ENCODE data around the gene CBLC.

CBLC gene

GRCh38 chr19:44818466-44819031, 40.9 kb downstream of the CBLC start:
- TF ChIP-seq EZH2 (optimal IDR thresholded peaks at IDR 0.05; ENCODE audit: low read depth, low read length) = no peak
- TF ChIP-seq EZH2phosphoT487 (IDR thresholded peaks at IDR 0.05; ENCODE audit: low read length) = no peak
- no peak for TF ChIP-seq CTCF (IDR thresholded peaks at IDR 0.05; ENCODE audit: low read length)
- DNase-seq = no peak
- no peaks in the 10 kb centered on the region for H3F3A ChIP-seq (ENCODE audit: insufficient read depth, low read length)
- no peak overlapping the region for H3K4me3 ChIP-seq (ENCODE audit: low read length)
- H3K27me3 ChIP-seq (replicated peaks; ENCODE audit: insufficient read depth, low read length) = peaks cover 80% of the 10 kb centered on the region
- H3K4me2 ChIP-seq (ENCODE audit: low read depth, low read length) = no peak overlapping the region
- H3K27ac ChIP-seq (ENCODE audit: low read length) = no peak overlapping the region
- H3K79me2 ChIP-seq (ENCODE audit: low read length) = no peaks in the 10 kb centered on the region
- no peak overlapping the region for H3K9ac ChIP-seq (ENCODE audit: low read length)
- H3K9me3 ChIP-seq (replicated peaks; ENCODE audit: insufficient read depth, low read length) = no peaks in the 10 kb centered on the region
- H3K36me3 ChIP-seq (replicated peaks; ENCODE audit: insufficient read depth, low read length) = no peaks in the 10 kb centered on the region
- H4K20me1 ChIP-seq (ENCODE audit: insufficient read depth, low read length) = no peaks in the 10 kb centered on the region
- H3K4me1 ChIP-seq (ENCODE audit: low read length) = no peaks in the 10 kb centered on the region
- H3K9me2 ChIP-seq (replicated peaks; ENCODE audit: insufficient read depth, low read length) = no peaks in the 10 kb centered on the region
- no peak overlapping the region for H2AFZ ChIP-seq (ENCODE audit: low read length)

- Histone ChIP-seq H4K20me1 (ENCODE audit: insufficient read depth, low read length) (no peaks in the 10 kb centered on the region), H3F3A (ENCODE audit: insufficient read depth, low read length) (no peaks in the 10 kb centered on the region), H3K4me3 (ENCODE audit: low read length) (no peak overlapping the region), H3K9me2 (replicated peaks; ENCODE audit: insufficient read depth, low read length) (no peaks in the 10 kb centered on the region), H2AFZ (ENCODE audit: low read length) (no peak overlapping the region), H3K9ac (ENCODE audit: low read length) (no peak overlapping the region), H3K36me3 (replicated peaks; ENCODE audit: insufficient read depth, low read length) (no peaks in the 10 kb centered on the region), H3K9me3 (replicated peaks; ENCODE audit: insufficient read depth, low read length) (no peaks in the 10 kb centered on the region), H3K4me1 (ENCODE audit: low read length) (no peaks in the 10 kb centered on the region), H3K27me3 (replicated peaks; ENCODE audit: insufficient read depth, low read length) (peaks cover 82% of the 10 kb centered on the region), H3K79me2 (ENCODE audit: low read length) (no peaks in the 10 kb centered on the region), H3K4me2 (ENCODE audit: low read depth, low read length) (no peak overlapping the region), H3K27ac (ENCODE audit: low read length) (no peak overlapping the region)
- no peak for TF ChIP-seq CTCF (IDR thresholded peaks at IDR 0.05; ENCODE audit: low read length)
- TF ChIP-seq EZH2phosphoT487 (IDR thresholded peaks at IDR 0.05; ENCODE audit: low read length) = no peak
- no peak for TF ChIP-seq EZH2 (optimal IDR thresholded peaks at IDR 0.05; ENCODE audit: low read depth, low read length)
- DNase-seq = no peak
Observed at GRCh38 chr19:44819246-44819832, 41.6 kb downstream of the CBLC start.

- H3K4me2 ChIP-seq (ENCODE audit: low read depth, low read length) = no peak overlapping the region
- TF ChIP-seq EZH2 (optimal IDR thresholded peaks at IDR 0.05; ENCODE audit: low read depth, low read length) = no peak
- no peak for DNase-seq
Observed at GRCh38 chr19:44820648-44821609, 43.2 kb downstream of the CBLC start.

More at GRCh38 chr19:44820648-44821609, 43.2 kb downstream of the CBLC start:
- H3K9ac ChIP-seq (ENCODE audit: low read length) = no peak overlapping the region
- H3K79me2 ChIP-seq (ENCODE audit: low read length) = no peaks in the 10 kb centered on the region
- H3K27me3 ChIP-seq (replicated peaks; ENCODE audit: insufficient read depth, low read length) = peaks cover 86% of the 10 kb centered on the region
- H3K4me3 ChIP-seq (ENCODE audit: low read length) = no peak overlapping the region
- H3K36me3 ChIP-seq (replicated peaks; ENCODE audit: insufficient read depth, low read length) = no peaks in the 10 kb centered on the region
- H3K4me1 ChIP-seq (ENCODE audit: low read length) = no peaks in the 10 kb centered on the region
- H3K9me3 ChIP-seq (replicated peaks; ENCODE audit: insufficient read depth, low read length) = no peaks in the 10 kb centered on the region
- H3F3A ChIP-seq (ENCODE audit: insufficient read depth, low read length) = no peaks in the 10 kb centered on the region
- no peaks in the 10 kb centered on the region for H3K9me2 ChIP-seq (replicated peaks; ENCODE audit: insufficient read depth, low read length)
- no peak overlapping the region for H2AFZ ChIP-seq (ENCODE audit: low read length)
- H3K27ac ChIP-seq (ENCODE audit: low read length) = no peak overlapping the region
- no peaks in the 10 kb centered on the region for H4K20me1 ChIP-seq (ENCODE audit: insufficient read depth, low read length)

All from MM.1S (cell line).